T follicular helper cell (primary cell): ENCODE measurements around the gene HMGB1.
A peak's percentile ranks its signal among the peaks of the same experiment; 100 is the strongest.

Experiments
- DNase-seq: peaks from one replicate; pipeline ENCODE4 v3.0.0-alpha.2; 2020; ENCODE audit warnings: low read depth
- total RNA-seq, 2 experiments: gene quantifications; one replicate each; lab custom pipeline; 2026; lab: John Stamatoyannopoulos, UW

The HMGB1 gene
- total RNA-seq: 268 to 322 reads per million in 2 experiments

DNA sequence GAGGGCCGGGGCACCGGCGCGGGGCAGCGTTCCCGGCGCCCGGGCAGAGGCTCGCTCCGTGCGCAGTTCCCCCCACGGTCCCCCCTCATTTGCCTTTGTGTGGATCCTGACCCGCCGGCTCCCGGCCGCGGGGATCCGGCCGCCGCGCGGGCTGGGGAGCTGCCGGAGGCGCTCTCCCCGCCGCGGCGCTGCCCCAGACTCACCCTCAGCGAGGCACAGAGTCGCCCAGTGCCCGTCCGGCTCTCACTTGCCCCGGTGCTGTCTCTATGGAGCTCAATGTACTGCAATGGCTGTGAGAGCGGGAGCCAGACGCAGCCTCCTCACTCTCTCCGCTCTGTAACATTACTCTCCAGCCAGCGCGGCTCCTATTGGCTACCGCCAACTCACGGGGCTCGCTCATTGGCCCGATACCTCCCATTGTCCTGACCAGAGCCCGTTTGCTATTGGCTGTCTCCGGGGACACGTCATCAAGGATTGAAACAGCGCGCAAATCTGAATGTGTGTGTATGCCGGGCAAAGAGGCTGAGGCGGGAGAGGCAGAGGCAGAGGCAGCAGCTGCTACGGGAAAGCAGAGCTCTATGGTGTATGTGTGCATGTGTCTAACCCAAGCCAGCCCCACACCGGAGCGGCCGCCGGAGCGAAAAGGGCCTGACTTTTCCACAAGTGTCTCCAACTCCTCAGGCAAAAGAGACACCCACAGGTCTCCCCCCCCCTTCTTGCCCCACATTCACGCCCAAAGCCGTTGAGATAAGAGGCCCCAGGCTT, at the start of gene HMGB1:
HMGB1 (minus strand) TSS at position 344 of the 765 bp plus-strand sequence. CDS start 2,256 bp downstream, outside the sequence.
- DNase-seq: peak; percentile 96

- no peak for DNase-seq
Measured at GRCh38 chr13:30510811-30511371, 45.2 kb upstream of the HMGB1 start.

GRCh38 chr13:30510091-30510490, 44.4 kb upstream of the HMGB1 start:
- no peak for DNase-seq

- no peak for DNase-seq
Measured at GRCh38 chr13:30509254-30510050, 43.7 kb upstream of the HMGB1 start.

- DNase-seq: no peak
Measured at GRCh38 chr13:30504081-30504480, 38.3 kb upstream of the HMGB1 start.

GRCh38 chr13:30502237-30502636, 36.5 kb upstream of the HMGB1 start:
- no peak for DNase-seq

DNA sequence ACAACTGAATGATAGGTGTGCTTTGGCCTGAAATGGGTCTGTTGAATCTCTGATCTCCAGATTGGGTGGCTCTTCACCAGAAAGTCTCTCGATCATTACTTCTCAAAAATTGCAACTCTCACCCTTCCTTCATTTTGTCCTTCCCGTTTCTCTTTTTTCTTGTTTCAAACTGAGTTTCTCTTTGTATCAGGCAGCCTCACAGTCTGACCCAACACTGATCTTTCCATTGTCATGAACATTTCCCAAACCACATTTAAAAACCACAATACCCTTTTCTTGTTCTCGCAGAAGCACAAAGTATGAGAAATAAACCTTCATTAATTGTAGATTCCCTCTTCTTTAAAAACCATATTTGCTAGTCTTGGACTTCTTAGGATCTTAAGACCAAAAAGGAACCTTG, 33.6 kb upstream of the HMGB1 start:
- DNase-seq: no peak

DNA sequence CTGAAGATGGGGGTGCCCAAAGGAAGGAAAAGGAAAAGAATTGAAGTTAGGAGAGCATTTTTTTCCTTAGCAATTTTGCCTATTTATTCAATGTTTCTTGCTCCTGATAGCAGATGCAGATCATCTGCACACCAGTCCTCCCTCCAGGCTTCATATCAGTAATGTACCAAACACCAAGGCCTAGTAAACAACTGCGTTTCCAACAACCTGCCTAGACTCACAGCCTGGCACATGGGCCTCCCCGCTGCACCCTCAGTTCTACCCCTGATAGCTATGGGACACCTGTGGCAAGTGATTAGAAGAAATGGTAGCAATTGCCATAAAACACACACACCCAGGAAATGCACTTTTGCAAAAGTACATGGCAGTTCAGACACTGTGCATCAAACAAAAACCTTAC, 30.4 kb upstream of the HMGB1 start:
- DNase-seq: no peak

DNA sequence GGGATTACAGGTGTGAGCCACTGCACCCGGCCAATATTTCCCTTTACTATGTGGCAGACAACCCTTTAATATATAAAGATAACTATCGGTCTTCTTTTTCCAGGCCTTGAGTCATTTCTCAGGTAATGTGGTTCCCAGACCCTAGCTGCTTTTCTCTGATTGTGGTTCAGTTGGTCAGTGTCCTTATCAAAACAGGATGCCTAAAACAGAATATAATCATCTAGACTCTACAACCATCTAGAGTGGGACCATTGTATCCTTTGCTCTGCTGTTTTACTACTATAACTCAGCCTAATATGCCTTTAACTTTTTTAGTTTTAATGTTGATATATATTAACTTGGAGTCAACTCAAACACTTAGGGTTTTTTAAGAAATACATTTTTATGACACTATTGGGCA, 30.0 kb upstream of the HMGB1 start:
- no peak for DNase-seq

GRCh38 chr13:30493658-30494381, 28.1 kb upstream of the HMGB1 start:
- DNase-seq: no peak

DNA sequence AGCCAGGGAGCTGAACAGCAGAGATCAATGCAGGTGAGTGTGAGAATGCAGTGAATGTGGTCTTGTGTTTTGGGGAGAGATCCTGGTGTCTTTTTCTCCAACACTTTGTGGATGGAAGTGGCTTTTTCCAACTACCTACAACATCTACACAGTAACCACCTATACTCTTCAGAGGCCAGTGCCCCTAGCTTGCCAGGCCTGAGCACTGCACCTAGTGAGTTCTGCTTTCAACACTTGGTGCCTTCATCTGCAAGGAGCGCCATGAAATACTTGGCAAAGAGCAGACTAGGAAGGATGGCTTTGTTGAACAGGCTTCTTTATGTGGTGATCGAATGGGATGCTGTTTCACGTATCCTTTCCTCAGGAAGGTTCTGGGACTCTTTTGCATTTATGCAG, 21.3 kb upstream of the HMGB1 start:
- no peak for DNase-seq

- DNase-seq: no peak
Measured at GRCh38 chr13:30486230-30487074, 20.7 kb upstream of the HMGB1 start.

GRCh38 chr13:30481241-30481760, 15.6 kb upstream of the HMGB1 start:
- no peak for DNase-seq

DNA sequence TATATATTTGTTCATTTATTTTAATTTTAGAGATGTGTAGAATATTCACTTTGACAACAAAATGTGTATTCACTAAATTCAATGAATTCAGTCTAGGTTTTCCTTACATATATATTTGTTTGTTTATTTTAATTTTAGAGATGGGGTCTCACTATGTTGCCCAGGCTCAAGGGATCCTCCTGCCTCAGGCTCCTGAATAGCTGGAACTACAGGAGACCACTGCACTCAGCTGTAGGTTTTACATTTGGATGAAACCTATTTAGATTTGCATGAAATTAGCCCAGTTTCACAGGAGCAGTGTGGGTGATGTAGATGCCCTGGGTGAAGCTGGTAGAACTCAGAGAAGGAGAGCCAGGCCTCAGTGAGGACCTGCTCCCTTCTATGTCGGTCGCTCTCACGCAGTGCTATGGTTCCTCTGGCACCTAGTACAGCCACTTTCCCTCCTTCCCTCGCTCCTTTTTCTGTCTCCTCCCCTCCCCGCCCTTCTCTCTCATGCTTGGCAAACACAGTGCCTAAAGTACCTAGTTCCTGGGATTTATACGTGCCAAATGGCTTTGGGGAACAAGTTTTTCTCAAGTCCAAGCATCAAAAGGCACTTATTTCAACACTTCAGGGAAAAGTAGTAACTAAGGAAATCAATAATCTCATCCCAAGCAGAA, 14.7 kb upstream of the HMGB1 start:
- DNase-seq: no peak

- DNase-seq: no peak
Measured at GRCh38 chr13:30479883-30480219, 14.1 kb upstream of the HMGB1 start.

- no peak for DNase-seq
Measured at GRCh38 chr13:30479154-30479882, 13.6 kb upstream of the HMGB1 start.

- no peak for DNase-seq
Measured at GRCh38 chr13:30477346-30478195, 11.8 kb upstream of the HMGB1 start.

GRCh38 chr13:30473675-30474074, 7.9 kb upstream of the HMGB1 start:
- DNase-seq: no peak

GRCh38 chr13:30466841-30467252, 1.1 kb upstream of the HMGB1 start:
- DNase-seq: no peak
